Nephron progenitor cell (in vitro differentiated cells): ENCODE results near the gene NCBP3.

ENCODE experiments used
- DNase-seq: peaks from one replicate; pipeline ENCODE4 v3.0.0; 2021
- H3K27ac Mint-ChIP-seq: 2 replicates; pipeline ENCODE4 v1.8.0; 2021; ENCODE audit warnings: mild to moderate bottlenecking, moderate library complexity, mixed read lengths
- H3K27me3 Mint-ChIP-seq: 2 replicates; pipeline ENCODE4 v1.8.0; 2021; ENCODE audit warnings: mild to moderate bottlenecking, low read depth, mixed read lengths; ENCODE audit not compliant: poor library complexity
- H3K36me3 Mint-ChIP-seq: 2 replicates; pipeline ENCODE4 v1.8.0; 2021; ENCODE audit warnings: low read depth, mixed read lengths
- H3K4me1 Mint-ChIP-seq: 2 replicates; pipeline ENCODE4 v1.8.0; 2021; ENCODE audit warnings: mixed read lengths
- H3K4me3 Mint-ChIP-seq: 2 replicates; pipeline ENCODE4 v1.8.0; 2021; ENCODE audit warnings: mild to moderate bottlenecking, moderate library complexity, mixed read lengths
- H3K9me3 Mint-ChIP-seq: 2 replicates; pipeline ENCODE4 v1.8.0; 2021; ENCODE audit warnings: mild to moderate bottlenecking, moderate library complexity, mixed read lengths
- CTCF ChIP-seq: fragments of 200-600 bp; sonication (generic); IDR thresholded peaks from 2 replicates; pipeline ENCODE4 v1.5.0; 2021; ENCODE audit warnings: antibody characterized with exemption

Gene NCBP3

GRCh38 chr17:3800362-3801271 is 45.4 kb downstream of the NCBP3 start, which contains the start of gene ITGAE:
TSS of gene ITGAE (minus strand) at chr17:3801188. CDS start at chr17:3801144, 44 bp downstream.
- TF ChIP-seq CTCF = no peak
- Mint-ChIP-seq H3K27ac (peak within 1 kb of the TSS; percentile 88), H3K9me3 (no peaks in the 10 kb centered on the region), H3K27me3 (peaks cover 10% of the 10 kb centered on the region), H3K4me3 (no peak within 1 kb of the TSS), H3K4me1 (peaks cover 48% of the 10 kb centered on the region), H3K36me3 (peaks cover 10% of the 10 kb centered on the region)
- no peak for DNase-seq

- TF ChIP-seq CTCF = no peak
- no peak for DNase-seq
- peaks cover 4% of the 10 kb centered on the region for H3K36me3 Mint-ChIP-seq
- H3K27me3 Mint-ChIP-seq = peaks cover 10% of the 10 kb centered on the region
- peak overlapping the region; percentile 69 for H3K27ac Mint-ChIP-seq
- no peaks in the 10 kb centered on the region for H3K9me3 Mint-ChIP-seq
- H3K4me3 Mint-ChIP-seq = no peak overlapping the region
- peaks cover 60% of the 10 kb centered on the region for H3K4me1 Mint-ChIP-seq
Measured at GRCh38 chr17:3799181-3799945, 46.7 kb downstream of the NCBP3 start.

DNA sequence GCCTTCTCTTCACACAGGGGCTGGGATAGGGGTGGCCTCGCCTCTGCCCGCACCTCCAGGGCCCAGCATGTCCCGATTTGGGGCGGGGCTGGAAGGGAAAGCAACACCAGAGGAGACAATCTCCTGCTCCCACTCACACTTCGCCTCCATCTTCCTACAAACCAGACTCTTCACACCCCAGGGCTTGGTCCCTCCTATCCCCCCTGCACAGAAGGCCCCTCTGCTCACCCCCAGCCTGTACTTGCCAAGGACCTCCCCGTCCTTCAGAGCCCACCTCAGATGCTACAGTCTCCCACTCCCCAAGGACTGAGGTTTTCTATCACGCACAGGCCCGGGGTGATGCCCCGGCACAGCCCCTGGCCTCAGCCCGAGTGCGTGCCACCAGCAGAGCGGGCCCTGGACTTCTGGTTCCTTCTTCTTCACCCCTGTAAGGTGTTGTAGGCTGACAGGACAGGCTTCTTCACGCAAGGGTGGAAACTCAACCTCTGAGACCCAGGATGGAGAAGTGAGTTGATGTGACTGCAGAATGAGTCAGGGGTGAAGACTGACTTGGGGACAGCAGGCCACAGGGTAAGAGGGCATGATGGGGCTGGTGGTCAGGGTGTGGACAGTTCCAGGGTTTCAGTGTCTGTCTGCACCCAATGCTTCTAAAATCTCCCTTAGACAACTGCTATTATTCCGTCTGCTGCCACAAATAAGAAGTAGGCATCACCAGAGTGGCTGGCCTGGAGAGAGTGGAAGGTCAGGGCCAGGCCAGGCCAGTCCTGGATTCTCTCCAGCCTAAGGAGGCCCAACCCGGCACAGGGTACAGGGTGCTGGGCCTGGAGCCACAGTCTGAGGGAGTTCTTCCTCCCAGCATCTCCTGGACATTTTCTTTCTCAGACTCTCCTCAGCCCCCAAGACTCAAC is 47.5 kb downstream of the NCBP3 start:
- no peaks in the 10 kb centered on the region for H3K9me3 Mint-ChIP-seq
- no peak for TF ChIP-seq CTCF
- H3K4me3 Mint-ChIP-seq = no peak overlapping the region
- no peak for DNase-seq
- peaks cover 4% of the 10 kb centered on the region for H3K36me3 Mint-ChIP-seq
- peaks cover 55% of the 10 kb centered on the region for H3K4me1 Mint-ChIP-seq
- peak overlapping the region; percentile 64 for H3K27ac Mint-ChIP-seq
- peaks cover 10% of the 10 kb centered on the region for H3K27me3 Mint-ChIP-seq

- TF ChIP-seq CTCF = no peak
- Mint-ChIP-seq H3K27ac (peak overlapping the region; percentile 34), H3K4me1 (peaks cover 41% of the 10 kb centered on the region), H3K9me3 (no peaks in the 10 kb centered on the region), H3K36me3 (no peaks in the 10 kb centered on the region), H3K4me3 (no peak overlapping the region), H3K27me3 (peaks cover 10% of the 10 kb centered on the region)
- DNase-seq = no peak
Measured at GRCh38 chr17:3796822-3797170, 49.2 kb downstream of the NCBP3 start.

DNA sequence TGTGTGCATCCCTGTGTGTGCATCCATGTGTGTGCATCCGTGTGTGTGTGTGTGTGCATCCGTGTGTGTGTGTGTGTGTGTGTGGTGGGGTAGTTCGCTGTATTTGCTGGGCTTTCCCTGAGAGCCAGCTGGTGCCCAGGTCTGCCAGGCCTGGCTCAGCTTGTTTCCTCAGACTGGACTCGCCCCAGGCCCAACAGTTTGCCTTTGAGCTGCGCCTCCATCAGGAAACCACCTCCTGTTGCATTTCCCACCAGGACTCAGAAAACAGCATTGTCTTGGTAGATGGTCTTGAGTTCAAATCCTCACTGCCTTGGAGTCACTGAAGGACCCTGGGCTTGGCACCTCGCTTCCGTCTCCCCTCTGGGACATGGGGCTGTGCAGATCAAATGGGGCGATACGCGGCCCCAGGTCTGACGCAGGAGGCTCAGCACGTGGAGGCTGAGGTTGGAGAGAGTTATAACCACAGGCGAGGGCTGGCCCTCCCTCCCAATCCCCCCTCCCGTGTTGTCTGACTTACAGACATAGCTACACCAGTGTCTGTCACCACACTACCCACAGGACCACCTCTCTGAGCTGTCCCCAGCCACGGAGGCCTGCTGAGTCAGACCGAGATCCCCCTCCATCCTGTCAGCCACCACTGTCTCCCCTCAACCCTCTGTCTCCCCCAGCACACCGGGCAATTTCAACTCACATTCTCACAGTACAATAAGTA is 49.8 kb downstream of the NCBP3 start:
- no peaks in the 10 kb centered on the region for H3K36me3 Mint-ChIP-seq
- no peak for DNase-seq
- peak overlapping the region; percentile 34 for H3K27ac Mint-ChIP-seq

More for the DNA sequence above, 49.8 kb downstream of the NCBP3 start:
- TF ChIP-seq CTCF = no peak
- Mint-ChIP-seq H3K4me1 (peaks cover 41% of the 10 kb centered on the region), H3K27me3 (peaks cover 10% of the 10 kb centered on the region), H3K9me3 (no peaks in the 10 kb centered on the region), H3K4me3 (no peak overlapping the region)
